ENCODE data around the gene RDH11.
A peak's percentile ranks its signal among the peaks of the same experiment; 100 is the strongest.

RDH11 gene

GRCh38 chr14:67697006-67697405, 1.4 kb upstream of the RDH11 start:
- TF ChIP-seq MAX (IDR thresholded peaks at IDR 0.05) (no peak), TCF12 (IDR thresholded peaks at IDR 0.05; ENCODE audit: low read depth) (no peak), YY1 (IDR thresholded peaks at IDR 0.05; ENCODE audit: low read depth) (no peak), TEAD4 (IDR thresholded peaks at IDR 0.05) (no peak), USF1 (IDR thresholded peaks at IDR 0.05) (no peak), ZBTB7A (IDR thresholded peaks at IDR 0.05; ENCODE audit: low read depth) (no peak), FOXM1 (IDR thresholded peaks at IDR 0.05; ENCODE audit: borderline replicate concordance, low read depth) (no peak), EGR1 (IDR thresholded peaks at IDR 0.05) (no peak), CEBPB (IDR thresholded peaks at IDR 0.05) (no peak), TAF1 (IDR thresholded peaks at IDR 0.05; ENCODE audit: low read depth) (no peak)

- no peak for TF ChIP-seq USF1 (IDR thresholded peaks at IDR 0.05)
- TF ChIP-seq CREB1 (IDR thresholded peaks at IDR 0.05; ENCODE audit: low read depth), result no peak
- 0 out of 2 replicates have a peak, but pooled peaks have one; percentile 2 for TF ChIP-seq NFIC (IDR thresholded peaks at IDR 0.05)
- TF ChIP-seq TAF1 (IDR thresholded peaks at IDR 0.05; ENCODE audit: low read depth), result peak; percentile 12
- no peak for TF ChIP-seq TEAD4 (IDR thresholded peaks at IDR 0.05)
Observed at GRCh38 chr14:67694791-67695393, 672 bp downstream of the RDH11 start.

GRCh38 chr14:67690011-67690410, 5.6 kb downstream of the RDH11 start:
- no peak for TF ChIP-seq USF1 (IDR thresholded peaks at IDR 0.05)
- no peak for TF ChIP-seq RAD21 (IDR thresholded peaks at IDR 0.05; ENCODE audit: low read depth)
- TF ChIP-seq YY1 (IDR thresholded peaks at IDR 0.05; ENCODE audit: low read depth), result no peak
- TF ChIP-seq REST (IDR thresholded peaks at IDR 0.05; ENCODE audit: low read depth), result no peak
- TF ChIP-seq EGR1 (IDR thresholded peaks at IDR 0.05), result no peak
- TF ChIP-seq FOXM1 (IDR thresholded peaks at IDR 0.05; ENCODE audit: borderline replicate concordance, low read depth), result no peak
- no peak for TF ChIP-seq TEAD4 (IDR thresholded peaks at IDR 0.05)
- TF ChIP-seq NFIC (IDR thresholded peaks at IDR 0.05), result no peak
- no peak for TF ChIP-seq CEBPB (IDR thresholded peaks at IDR 0.05)
- no peak for TF ChIP-seq CREB1 (IDR thresholded peaks at IDR 0.05; ENCODE audit: low read depth)
- TF ChIP-seq TAF1 (IDR thresholded peaks at IDR 0.05; ENCODE audit: low read depth), result no peak

GRCh38 chr14:67683842-67684241, 11.7 kb downstream of the RDH11 start:
- TF ChIP-seq MAX (IDR thresholded peaks at IDR 0.05), result no peak
- no peak for TF ChIP-seq NFIC (IDR thresholded peaks at IDR 0.05)
- no peak for TF ChIP-seq ZBTB7A (IDR thresholded peaks at IDR 0.05; ENCODE audit: low read depth)
- no peak for TF ChIP-seq EP300 (IDR thresholded peaks at IDR 0.05; ENCODE audit: borderline replicate concordance)
- no peak for TF ChIP-seq RAD21 (IDR thresholded peaks at IDR 0.05; ENCODE audit: low read depth)
- TF ChIP-seq USF1 (IDR thresholded peaks at IDR 0.05), result no peak
- TF ChIP-seq EGR1 (IDR thresholded peaks at IDR 0.05), result no peak
- TF ChIP-seq CREB1 (IDR thresholded peaks at IDR 0.05; ENCODE audit: low read depth), result no peak
- TF ChIP-seq TEAD4 (IDR thresholded peaks at IDR 0.05), result no peak
- no peak for TF ChIP-seq FOXM1 (IDR thresholded peaks at IDR 0.05; ENCODE audit: borderline replicate concordance, low read depth)

GRCh38 chr14:67680941-67681340, 14.6 kb downstream of the RDH11 start:
- TF ChIP-seq EP300 (IDR thresholded peaks at IDR 0.05; ENCODE audit: borderline replicate concordance) (no peak), EGR1 (IDR thresholded peaks at IDR 0.05) (no peak), MAX (IDR thresholded peaks at IDR 0.05) (no peak), TAF1 (IDR thresholded peaks at IDR 0.05; ENCODE audit: low read depth) (no peak), TEAD4 (IDR thresholded peaks at IDR 0.05) (no peak), ZBTB7A (IDR thresholded peaks at IDR 0.05; ENCODE audit: low read depth) (no peak), RAD21 (IDR thresholded peaks at IDR 0.05; ENCODE audit: low read depth) (no peak), REST (IDR thresholded peaks at IDR 0.05; ENCODE audit: low read depth) (no peak), FOXM1 (IDR thresholded peaks at IDR 0.05; ENCODE audit: borderline replicate concordance, low read depth) (no peak), CREB1 (IDR thresholded peaks at IDR 0.05; ENCODE audit: low read depth) (no peak), NFIC (IDR thresholded peaks at IDR 0.05) (no peak), TCF12 (IDR thresholded peaks at IDR 0.05; ENCODE audit: low read depth) (no peak), YY1 (IDR thresholded peaks at IDR 0.05; ENCODE audit: low read depth) (no peak), CEBPB (IDR thresholded peaks at IDR 0.05) (no peak), USF1 (IDR thresholded peaks at IDR 0.05) (no peak)

All from Ishikawa (cell line).